ENCODE measurements around the gene CCSER1.
A peak's percentile ranks its signal among the peaks of the same experiment; 100 is the strongest.

The CCSER1 gene

GRCh38 chr4:91472046-91472445, 1344.9 kb downstream of the CCSER1 start:
- 0 out of 2 replicates have a peak overlapping the region, but pooled peaks have one; percentile 3 for H3K27ac ChIP-seq
- TF ChIP-seq, protein P1, sequence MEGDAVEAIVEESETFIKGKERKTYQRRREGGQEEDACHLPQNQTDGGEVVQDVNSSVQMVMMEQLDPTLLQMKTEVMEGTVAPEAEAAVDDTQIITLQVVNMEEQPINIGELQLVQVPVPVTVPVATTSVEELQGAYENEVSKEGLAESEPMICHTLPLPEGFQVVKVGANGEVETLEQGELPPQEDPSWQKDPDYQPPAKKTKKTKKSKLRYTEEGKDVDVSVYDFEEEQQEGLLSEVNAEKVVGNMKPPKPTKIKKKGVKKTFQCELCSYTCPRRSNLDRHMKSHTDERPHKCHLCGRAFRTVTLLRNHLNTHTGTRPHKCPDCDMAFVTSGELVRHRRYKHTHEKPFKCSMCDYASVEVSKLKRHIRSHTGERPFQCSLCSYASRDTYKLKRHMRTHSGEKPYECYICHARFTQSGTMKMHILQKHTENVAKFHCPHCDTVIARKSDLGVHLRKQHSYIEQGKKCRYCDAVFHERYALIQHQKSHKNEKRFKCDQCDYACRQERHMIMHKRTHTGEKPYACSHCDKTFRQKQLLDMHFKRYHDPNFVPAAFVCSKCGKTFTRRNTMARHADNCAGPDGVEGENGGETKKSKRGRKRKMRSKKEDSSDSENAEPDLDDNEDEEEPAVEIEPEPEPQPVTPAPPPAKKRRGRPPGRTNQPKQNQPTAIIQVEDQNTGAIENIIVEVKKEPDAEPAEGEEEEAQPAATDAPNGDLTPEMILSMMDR (conservative IDR thresholded peaks at IDR 0.05) = no peak

- H3K27ac ChIP-seq = no peak overlapping the region
- TF ChIP-seq, protein P1 (conservative IDR thresholded peaks at IDR 0.05) = no peak
These were observed 1358.2 kb downstream of the CCSER1 start for GRCh38 chr4:91485415-91485814.

- no peak overlapping the region for H3K27ac ChIP-seq
- TF ChIP-seq, protein P1 (conservative IDR thresholded peaks at IDR 0.05) = no peak
These were observed 1361.8 kb downstream of the CCSER1 start for GRCh38 chr4:91488946-91489345.

- TF ChIP-seq, protein P1 (conservative IDR thresholded peaks at IDR 0.05) = no peak
- no peak overlapping the region for H3K27ac ChIP-seq
These were observed 1370.7 kb downstream of the CCSER1 start for GRCh38 chr4:91497892-91498291.

DNA sequence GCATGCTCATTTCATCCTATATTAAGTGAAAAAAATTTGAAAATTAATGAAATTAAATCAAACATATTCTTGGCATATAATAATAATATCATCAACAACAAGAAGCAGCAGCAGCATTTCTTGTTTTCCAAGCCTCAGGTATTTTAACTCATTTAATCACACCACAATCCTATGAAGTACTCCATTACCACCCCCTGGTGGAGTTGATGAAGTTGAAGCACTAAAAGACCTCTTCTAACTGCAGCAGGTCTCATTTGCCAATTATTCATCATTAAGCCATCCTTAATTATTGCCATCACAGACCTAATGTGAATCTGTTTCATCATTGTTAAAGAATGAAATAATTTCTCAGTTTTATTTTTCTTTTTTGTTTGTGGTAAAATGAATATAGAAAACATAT, 1375.2 kb downstream of the CCSER1 start:
- TF ChIP-seq, protein P1 (conservative IDR thresholded peaks at IDR 0.05) = peak; percentile 75

GRCh38 chr4:91513326-91513725, 1386.1 kb downstream of the CCSER1 start:
- no peak overlapping the region for H3K27ac ChIP-seq
- TF ChIP-seq, protein P1 (conservative IDR thresholded peaks at IDR 0.05) = no peak

More for the DNA sequence above, 1375.2 kb downstream of the CCSER1 start:
- no peak overlapping the region; the same call in 1 of the 2 replicates for H3K27ac ChIP-seq

DNA sequence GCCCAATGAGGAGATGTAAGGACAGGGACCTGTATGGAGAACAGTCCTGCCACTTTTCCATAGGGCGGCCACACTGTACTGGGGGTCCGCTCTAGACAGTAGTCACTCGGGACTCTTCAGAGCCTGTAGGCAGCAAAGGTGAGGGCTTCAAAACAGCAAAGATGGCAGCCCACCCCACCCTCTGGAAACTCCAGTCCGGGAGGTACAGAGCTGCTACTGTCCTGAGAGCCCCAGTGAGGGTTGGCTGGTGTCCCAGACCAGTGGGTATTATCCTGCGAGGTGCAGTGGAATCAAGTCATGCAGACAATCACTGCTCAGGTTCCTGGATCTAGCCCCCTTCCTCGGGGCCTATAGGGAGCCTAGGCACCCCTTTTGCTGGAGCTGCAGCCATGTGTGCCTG, 1392.0 kb downstream of the CCSER1 start:
- TF ChIP-seq, protein P1 (conservative IDR thresholded peaks at IDR 0.05) = no peak
- H3K27ac ChIP-seq = no peak overlapping the region
